Left lobe of liver (tissue), 2 donors: ENCODE results near the gene PRSS35. TPM values are rescaled to one million over a fixed set of nuclear protein-coding genes. Genes with fewer than 3 reads are reported as not detected.
A peak's percentile ranks its signal among the peaks of the same experiment; 100 is the strongest.
"Not testable (repeated sequence)": the region's sequence is repeated elsewhere in the genome, so short reads cannot be mapped to it uniquely, and the experiment has no call there.

Experiments used
- ATAC-seq: fragments of 200-7000 bp; cut with Tn5 transposase; one replicate; pipeline ENCODE4 v1.9.1; 2020; ENCODE audit warnings: mild to moderate bottlenecking, moderate library complexity
- DNase-seq: peaks from one replicate; pipeline ENCODE4 v3.0.0-alpha.2; 2020; ENCODE audit warnings: low spot score
- total RNA-seq: library from RNA; stranded (reverse); gene quantifications from one replicate; pipeline ENCODE4 v1.2.1, GENCODE V29; 2021
- donor health status: DM: no; HTN: no; CAD: no; lungs with moderate emphysema.
- donor health status: DM: no; HTN: yes; CAD: no.

PRSS35 gene, protein sequence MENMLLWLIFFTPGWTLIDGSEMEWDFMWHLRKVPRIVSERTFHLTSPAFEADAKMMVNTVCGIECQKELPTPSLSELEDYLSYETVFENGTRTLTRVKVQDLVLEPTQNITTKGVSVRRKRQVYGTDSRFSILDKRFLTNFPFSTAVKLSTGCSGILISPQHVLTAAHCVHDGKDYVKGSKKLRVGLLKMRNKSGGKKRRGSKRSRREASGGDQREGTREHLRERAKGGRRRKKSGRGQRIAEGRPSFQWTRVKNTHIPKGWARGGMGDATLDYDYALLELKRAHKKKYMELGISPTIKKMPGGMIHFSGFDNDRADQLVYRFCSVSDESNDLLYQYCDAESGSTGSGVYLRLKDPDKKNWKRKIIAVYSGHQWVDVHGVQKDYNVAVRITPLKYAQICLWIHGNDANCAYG
- not detected for total RNA-seq

DNA sequence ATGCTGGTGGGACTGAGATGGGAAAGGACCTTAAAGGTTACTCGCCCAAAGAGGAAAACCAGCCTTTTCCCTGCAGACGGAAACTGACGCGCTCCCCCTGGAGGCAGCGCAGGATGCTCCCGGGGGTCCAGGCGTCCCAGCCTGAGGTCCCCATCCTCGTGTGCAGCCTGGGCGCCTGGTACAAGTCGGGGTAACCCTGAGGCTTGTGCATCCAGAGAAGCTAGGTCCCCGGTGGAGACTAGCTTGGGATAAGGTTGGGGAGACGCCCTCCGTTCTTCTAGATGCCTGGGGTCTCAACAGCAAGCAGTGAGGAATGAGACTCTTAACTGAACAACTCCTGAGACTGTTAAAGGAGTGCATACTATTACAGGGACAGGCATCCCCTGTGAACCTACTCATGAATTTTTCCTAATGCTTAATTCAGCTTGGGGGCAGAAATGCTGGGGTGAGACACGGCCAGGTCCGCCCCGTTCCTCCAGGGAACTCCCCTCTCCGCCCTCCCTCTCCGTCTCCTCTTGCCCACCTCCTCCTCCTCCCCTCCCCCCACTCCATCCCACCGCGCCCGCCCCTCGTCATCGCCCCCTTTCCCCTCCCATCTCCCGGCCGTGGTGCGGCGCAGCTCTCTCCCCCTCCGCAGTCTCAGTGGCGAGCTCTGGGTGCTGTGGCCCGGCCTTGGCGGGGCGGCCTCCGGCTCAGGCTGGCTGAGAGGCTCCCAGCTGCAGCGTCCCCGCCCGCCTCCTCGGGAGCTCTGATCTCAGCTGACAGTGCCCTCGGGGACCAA lies at the start of gene PRSS35:
TSS of gene PRSS35 (plus strand) at position 634 of the 781 bp plus-strand sequence. CDS start 10,908 bp downstream, outside the sequence.
- DNase-seq (peak; percentile 50), ATAC-seq (peak; percentile 86)

DNA sequence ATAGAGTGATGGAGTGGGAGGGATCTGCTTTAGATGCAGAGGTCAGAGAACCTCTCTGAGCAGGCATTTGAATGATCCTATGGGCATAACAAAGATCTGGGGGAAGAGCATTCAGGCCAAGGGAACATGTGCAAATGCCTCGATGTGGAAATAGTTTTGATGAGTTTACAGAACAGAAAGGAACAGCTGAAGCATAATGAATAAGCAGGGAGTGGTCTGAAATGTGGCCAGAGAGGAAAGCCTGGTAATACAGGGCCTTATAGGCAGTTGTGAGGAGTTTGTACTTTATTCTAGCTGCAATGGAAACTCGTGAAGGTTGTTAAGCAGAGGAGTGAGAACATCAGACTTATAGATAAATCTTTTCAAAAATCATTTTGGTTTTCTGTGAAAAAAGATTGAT lies 48.4 kb upstream of the PRSS35 start:
- DNase-seq = no peak
- ATAC-seq = no peak

DNA sequence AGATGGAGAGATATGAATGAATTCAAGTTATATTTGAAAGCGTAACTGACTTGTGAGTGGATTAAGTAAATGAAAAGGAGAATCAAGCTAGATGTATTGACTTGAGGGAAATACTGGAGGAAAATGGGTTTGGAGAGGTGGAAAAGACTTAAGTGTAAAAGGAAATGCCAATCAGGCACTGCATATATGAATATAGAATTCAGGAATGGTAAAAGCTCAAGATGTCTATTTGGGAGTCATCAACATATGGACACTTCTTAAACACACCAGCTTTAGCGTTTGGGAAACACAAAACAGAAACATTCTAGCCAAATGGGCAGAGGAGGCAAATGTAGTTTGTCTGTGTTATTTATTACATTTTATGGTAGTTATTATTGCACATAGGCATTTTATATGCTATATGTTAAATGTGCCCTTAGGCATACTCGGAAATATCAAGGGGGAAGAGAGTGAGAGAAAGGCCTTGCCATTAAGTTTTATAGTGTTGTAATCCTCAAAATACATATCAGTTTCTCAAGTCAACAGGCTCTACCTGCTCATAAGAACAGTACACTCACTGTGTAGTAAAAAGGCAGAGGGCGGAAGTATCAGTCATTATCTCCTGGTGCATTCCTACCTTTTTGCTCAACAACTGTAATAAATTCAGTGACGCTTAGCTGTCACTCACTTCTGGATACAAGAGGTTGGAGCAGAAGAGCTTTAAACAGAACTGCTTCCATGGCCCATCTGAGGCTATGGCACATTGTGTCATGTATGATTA lies 47.8 kb upstream of the PRSS35 start:
- DNase-seq (no peak), ATAC-seq (no peak)

DNA sequence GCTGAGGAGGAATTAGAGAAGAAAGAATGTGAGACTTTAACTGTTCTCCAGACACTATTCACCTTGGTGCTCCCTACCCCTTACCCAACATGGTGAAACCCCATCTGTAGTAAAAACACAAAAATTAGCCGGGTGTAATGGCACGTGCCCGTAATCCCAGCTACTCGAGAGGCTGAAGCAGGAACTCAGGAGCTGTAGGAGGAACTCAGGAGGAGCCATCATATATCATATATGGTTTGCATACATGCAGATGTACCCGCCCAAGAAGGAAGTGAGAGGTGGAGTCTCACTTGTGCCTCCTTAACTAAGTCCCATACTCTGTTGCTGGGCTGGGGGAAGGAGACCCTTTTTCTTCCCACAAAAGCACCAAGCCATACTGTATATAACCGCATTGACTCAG lies 46.0 kb upstream of the PRSS35 start:
- ATAC-seq = no peak
- no peak for DNase-seq

DNA sequence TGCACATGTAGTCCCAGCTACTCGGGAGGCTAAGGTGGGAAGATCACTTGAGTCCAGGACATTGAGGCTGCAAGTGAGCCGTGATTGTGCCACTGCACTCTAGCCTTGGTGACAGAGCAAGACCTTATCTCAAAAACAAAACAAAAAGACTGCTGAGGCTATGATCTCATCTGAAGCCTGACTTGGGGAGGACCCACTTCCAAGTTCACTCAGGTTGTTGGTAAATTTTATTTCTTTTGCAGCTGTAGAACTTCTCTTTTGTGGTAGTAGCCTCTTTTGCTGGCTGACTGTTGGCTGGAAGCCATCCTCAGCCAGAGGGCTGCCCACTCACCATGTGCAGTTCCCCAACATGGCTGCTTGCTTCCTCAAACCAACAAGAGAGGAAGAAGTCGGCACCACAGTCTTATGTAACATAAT lies 44.7 kb upstream of the PRSS35 start:
- ATAC-seq (peak; percentile 41), DNase-seq (no peak)

DNA sequence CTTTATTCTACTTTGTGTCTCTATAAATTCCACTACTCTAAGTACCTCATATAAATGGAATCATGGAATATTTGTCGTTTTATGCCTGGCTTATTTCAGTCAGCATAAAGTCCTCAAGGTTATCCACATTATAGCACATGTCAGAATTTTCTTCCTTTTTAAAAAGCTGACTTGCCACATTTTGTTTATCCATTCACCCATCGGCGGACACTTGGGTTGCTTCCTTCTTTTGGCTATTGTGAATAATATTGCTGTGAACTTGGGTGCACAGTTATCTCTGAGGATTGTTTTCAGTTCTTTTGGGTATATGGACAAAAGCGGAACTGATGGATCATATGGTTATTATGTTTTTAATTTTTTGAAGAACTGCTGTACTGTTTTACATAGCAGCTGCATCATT lies 42.3 kb upstream of the PRSS35 start:
- no peak for DNase-seq
- ATAC-seq = no peak

DNA sequence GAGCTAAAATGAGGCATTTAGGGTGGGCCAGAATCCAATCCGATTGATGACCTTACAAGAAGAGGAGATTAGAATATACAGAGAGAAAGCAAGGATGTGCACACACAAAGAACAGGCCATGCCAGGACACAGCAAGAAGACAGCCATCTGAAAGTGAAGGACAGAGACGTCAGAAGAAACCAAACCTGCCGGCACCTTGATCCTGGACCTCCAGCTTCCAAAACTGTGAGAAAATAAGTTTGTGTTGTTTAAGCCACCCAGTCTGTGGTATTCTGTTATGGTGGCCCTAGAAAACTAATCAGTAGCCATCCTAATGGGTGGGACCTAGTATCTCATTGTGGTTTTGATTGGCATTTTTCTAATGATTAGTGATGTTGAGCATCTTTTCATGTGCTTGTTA lies 41.7 kb upstream of the PRSS35 start:
- DNase-seq = no peak
- no peak for ATAC-seq

DNA sequence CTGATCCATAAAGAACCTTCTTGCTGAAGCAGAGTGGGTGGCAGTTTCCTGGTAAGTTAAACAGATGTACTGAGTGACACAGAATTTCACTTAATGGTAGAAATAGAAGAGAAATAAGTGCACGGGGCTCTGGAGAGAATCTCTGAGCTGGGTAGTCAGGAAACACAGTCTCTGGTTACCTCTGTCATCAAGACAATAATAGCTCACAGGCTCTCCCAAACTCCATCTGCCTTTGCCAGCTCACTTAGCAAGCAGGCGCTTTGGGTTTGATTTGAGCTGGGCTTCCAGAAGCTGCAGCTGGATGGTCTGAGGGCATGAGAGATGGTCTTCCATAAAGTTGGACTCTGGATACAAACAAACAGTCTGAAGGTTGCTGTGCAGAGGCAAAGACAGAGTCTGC lies 39.6 kb upstream of the PRSS35 start:
- ATAC-seq = no peak
- DNase-seq = no peak

DNA sequence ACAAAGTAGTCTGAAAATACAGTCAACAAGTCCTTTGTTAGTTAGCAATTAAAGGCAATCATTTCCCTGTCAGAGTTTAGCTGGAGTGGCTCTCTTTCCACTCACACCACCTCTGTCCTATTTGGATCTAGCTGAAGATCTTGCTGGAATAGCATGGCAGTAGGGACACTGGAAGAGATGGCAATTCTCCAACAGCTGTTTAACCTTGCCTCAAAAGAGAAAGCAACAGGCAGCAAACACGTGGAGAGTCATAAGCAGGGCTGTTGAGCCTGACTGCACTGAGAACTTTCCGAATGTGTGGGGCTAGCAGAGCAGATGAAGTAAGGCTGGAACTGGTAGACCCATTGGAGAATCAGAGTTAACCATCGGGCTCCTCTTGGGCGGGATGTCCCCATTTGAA lies 38.0 kb upstream of the PRSS35 start:
- DNase-seq (peak; percentile 88), ATAC-seq (peak; percentile 92)

DNA sequence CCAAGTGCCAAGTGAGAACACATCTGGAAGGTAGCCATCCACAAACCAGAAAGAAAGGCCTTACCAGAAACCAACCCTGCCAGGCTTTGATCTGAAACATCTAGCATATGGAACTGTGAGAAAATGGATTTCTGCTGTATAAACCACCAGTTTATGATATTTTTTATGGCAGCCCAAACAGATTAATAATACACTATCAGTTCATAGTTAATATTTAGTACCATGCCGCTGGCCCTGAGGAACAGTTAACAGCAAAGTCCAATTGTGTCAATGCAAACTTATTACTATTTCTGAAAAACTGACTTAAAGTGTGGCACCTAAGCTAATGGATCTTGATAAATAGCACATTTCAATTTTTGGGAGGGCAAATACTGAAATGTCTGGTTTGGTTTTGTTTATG lies 35.4 kb upstream of the PRSS35 start:
- DNase-seq = no peak
- ATAC-seq = peak; percentile 22

DNA sequence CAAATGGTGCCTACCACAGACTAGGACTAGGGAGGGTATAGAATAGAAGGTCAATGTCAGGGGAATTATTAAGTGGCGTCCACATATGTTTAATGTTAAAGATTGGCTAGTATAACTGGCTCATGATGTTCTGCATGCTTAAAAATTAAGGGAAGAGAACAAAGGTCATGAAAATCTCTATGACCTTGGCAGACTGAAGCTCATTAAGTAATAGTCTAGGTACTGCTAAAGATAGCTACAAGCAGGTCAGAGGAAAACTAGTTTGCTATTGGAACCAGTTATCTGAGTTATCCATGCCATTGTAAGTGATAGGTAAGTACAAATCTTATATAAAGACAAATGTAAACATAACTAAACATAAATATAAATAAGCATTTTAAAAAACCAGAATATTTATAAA lies 32.9 kb upstream of the PRSS35 start:
- peak; percentile 57 for ATAC-seq
- DNase-seq = no peak

DNA sequence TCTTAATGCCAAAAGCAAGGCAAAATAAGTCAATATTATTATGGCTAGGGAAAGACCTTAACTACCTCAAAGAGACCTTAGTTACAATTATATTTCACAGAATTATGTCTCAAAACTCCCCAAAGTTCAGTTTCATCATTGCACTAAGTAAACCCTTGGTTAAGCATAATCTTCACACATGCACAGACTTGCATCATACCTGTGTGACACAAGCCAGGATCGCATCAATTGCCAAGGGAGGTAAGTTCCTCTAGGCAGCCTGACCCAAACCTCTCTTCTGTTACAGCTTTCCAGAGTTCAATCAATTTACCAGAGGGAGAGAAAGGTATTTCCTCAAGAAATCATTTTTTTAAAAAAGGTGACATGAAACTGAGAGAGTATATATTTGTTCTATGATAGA lies 31.9 kb upstream of the PRSS35 start:
- DNase-seq (peak; percentile 87), ATAC-seq (peak; percentile 86)

DNA sequence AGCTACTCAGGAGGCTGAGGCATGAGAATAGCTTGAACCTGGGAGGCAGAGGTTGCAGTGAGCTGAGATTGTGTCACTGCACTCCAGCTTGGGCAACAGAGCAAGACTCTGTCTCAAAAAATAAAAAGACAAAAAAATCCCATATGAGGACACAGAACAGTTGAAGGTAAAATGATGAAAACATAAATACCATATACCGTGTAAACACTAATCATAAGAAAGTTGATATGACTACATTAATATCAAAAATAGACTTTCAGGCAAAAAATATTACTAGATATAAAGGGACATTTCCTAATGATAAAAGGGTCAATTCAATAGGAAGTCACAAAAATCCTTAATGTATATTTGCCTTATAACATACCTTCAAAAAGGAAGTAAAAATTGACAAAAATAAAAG lies 30.4 kb upstream of the PRSS35 start:
- DNase-seq, ATAC-seq: not testable (repeated sequence)

DNA sequence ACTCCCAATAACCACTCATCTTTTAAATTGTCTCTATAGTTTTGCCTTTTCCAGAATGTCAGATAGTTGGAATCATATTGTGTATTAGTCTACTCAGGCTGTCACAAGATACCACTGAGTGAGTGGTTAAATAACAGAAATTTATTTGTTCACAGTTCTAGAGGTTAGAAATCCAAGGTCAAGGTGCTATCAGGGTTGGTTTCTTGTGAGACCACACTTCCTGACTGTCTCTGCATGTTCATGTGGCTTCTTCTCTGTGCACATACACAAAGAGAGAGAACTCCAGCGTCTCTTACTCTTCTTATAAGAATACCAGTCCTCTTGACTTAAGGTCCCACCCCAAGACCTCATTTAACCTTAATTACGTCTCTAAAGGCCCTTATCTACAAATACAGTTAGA lies 23.9 kb upstream of the PRSS35 start:
- DNase-seq (no peak), ATAC-seq (no peak)

DNA sequence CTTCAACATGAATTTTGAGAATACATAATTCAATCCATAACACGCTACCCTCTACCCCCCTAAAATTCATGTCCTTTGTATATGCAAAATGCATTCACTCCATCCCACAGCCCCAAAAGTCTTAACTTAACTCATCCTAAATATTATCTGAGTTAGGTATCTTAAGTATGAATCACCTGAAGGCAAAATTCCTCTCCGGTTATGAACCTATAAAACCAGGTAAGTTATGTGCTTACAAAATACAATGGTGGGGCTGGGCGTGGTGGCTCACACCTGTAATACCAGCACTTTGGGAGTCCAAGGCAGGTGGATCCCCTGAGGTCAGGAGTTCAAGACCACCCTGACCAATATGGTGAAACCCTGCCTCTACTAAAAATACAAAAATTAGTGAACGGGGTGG lies 23.5 kb upstream of the PRSS35 start:
- ATAC-seq (no peak), DNase-seq (no peak)

DNA sequence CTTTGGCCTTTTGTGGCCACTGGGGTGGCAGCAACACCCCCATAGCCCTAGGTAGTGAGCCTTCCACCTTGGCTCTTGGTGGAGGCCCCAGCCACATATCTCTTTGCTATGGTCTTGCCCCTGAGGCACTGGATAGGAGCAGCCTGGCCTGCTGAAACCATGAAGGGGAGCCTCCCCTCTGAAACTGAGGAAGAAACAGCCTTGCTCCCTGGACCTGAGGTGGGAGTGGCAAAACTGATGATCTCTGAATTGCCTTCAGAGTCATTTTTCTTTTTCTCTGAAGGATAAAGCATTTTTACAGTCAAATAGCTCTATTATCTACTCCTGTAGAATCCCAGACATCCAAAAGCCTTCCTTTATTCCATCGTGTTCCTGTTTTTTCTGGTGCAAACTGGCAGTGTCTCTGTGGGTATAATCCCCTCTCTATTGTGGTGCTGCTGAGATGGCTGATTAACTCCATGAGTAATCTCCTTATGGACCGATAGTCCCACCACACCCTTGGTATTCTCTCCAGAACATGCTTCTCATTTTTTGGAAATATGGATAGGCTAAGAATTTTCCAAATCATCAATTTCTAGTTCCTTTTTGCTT lies 22.0 kb upstream of the PRSS35 start:
- ATAC-seq (no peak), DNase-seq (no peak)

DNA sequence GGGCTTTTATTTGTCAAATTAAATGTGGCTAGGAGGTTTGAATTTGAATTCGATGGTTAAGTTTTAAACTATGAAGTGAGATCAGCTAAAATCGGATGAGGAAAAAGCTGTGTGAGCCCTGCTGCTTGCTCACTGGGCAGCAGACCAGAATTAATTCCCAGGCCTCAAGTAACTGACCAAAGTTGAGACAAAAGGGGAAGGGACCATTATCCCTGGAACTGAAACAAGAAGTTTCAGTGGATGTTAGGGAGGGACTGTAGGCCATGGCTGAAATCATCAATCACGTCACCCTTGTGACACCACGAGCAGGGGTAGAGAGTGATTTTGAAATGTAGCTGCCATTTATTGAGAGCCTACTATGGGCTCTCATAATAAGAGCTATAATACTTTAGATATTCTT lies 7.0 kb upstream of the PRSS35 start:
- DNase-seq (no peak), ATAC-seq (peak; percentile 49)

DNA sequence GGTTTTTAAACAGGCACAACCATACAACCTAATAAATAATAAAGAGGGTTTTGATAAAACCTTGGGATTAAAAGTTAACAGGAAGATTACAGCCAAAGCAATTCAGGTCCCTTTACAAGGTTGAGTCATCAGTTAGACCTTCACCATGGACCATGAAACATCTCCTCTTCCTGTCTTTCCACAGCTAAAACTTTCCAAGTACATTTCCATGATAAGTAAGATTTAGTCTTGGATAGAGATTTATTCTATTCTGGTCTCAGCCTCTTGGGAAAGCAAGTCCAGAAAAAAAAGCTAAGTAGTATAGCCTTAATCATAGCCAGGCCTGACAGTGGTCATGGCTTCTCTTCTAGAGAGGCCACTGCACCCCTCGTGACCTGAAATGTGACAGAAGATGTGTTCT lies 2.9 kb upstream of the PRSS35 start:
- ATAC-seq = no peak
- DNase-seq = no peak

DNA sequence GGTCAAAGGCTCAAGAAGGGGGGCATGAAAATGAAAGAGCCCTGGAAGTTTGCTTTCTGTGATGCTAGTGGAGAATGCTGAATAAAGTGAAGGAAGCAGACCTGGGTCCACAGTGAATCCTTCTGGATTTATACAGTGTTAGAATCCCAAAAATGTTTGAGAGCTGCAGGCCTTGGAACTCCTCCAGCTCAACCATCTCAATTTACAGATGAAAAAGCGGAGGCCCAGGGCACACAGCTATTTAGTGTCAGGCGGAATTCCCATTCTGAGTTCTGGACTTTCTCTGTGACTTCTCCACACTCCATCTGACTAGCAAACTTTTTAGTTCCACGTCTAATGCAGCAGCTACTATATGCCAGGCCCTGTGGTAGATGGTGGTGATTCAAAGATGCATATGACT lies 1.5 kb upstream of the PRSS35 start:
- no peak for DNase-seq
- no peak for ATAC-seq

DNA sequence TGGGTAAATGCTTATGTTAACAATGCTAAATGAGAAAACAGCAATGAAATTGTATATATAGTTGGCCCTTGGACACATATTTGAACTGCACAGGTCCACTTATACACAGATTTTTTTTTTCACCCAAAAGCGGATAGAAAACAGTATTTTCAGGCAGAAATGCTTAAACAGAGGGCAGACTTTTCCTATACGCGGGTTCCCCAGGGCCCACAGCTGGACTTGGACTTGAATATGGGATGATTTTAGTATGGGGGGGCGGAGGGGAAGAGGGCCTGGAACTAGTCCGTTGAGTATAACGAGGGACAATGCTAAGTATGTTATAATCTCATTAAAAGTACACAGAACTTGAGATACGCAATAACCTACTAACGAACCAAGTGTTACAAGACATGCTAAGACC lies 1.1 kb upstream of the PRSS35 start:
- DNase-seq = no peak
- ATAC-seq = no peak

DNA sequence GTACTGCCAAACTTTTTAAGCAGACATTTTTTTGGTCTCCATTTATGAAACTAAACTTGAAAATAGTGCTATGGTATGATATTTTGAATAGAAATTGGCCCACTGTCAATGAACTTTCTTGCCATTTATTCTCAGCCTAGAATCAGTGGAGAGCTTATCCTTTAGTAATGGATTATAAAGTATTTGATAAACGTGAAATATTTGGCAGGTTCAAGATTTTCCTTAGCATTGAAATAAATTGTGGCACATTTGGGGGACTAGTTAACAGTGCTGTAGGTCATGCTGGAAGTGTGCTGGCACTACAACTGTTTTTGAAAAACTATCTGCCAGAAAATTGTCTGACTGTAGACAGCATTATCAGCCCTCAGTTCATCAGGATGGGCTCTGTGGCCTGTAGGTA lies 2.1 kb downstream of the PRSS35 start:
- DNase-seq = no peak
- ATAC-seq = no peak
